ENCODE measurements around the gene THBS3. TPM values are rescaled to one million over a fixed set of nuclear protein-coding genes. Genes with fewer than 3 reads are reported as not detected.
A peak's percentile ranks its signal among the peaks of the same experiment; 100 is the strongest.

The THBS3 gene
- total and polyA plus RNA-seq, 2 of the 4 experiments (the other 2 are of a cell fraction): 15.1 to 30.4 TPM

DNA sequence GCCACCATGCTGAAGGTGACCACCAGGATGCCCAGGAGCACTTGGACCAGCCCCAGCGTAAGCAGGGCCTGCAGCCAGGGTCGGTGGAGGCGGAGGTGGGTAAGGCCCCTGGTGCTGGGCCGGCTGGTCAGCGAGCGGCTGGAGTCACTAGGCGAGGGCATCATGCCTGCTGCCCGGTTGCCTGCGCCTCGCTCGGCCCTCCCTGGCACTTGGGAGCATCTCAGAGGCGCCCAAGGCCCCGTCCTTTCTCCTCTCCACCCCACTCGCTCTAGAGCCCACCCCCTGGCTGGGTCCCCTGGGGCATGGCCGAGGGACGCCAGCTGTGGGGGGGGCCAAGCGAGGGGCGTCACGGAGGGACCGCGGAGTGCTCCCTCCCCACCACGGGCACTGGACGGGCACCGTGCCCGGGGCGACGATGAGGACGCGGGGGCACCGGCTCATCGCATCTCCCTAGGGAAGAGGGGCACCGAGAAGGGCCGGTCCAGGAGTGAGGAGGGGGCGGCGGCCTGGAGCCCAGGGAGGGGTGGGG lies 47.1 kb upstream of the THBS3 start:
- Histone ChIP-seq H2BK5ac (ENCODE audit: low read depth, low read length, poor library complexity, severe bottlenecking) (peak overlapping the region; percentile 77), H3K36me3 (ENCODE audit: control insufficient read depth, insufficient read depth, low read length) (peaks cover 15% of the 10 kb centered on the region), H3K14ac (replicated peaks; ENCODE audit: low read depth, low read length) (peak overlapping the region; percentile 71), H3K27ac (ENCODE audit: insufficient read depth, low read length) (peak overlapping the region; percentile 71), H3K18ac (ENCODE audit: low read depth, low read length) (peak overlapping the region; percentile 66), H2BK15ac (ENCODE audit: low read depth, low read length) (no peak overlapping the region), H3K27me3 (ENCODE audit: control insufficient read depth, insufficient read depth, low read length) (no peaks in the 10 kb centered on the region), H4K91ac (ENCODE audit: insufficient read depth, low read depth, low read length) (peak overlapping the region; percentile 47), H3K4ac (ENCODE audit: low read depth, low read length) (peak overlapping the region; percentile 92), H3K23ac (ENCODE audit: low read depth, low read length) (peak overlapping the region; percentile 94), H2AK9ac (replicated peaks; ENCODE audit: low read depth, low read length, poor library complexity) (peak overlapping the region; percentile 99), H3K56ac (ENCODE audit: extremely low read depth, insufficient read depth, low read length) (no peak overlapping the region), H2BK20ac (ENCODE audit: low read depth, low read length) (no peak overlapping the region), H3K4me1 (ENCODE audit: control insufficient read depth, insufficient read depth, low read length) (peaks cover 17% of the 10 kb centered on the region), H4K5ac (ENCODE audit: low read depth, low read length) (peak overlapping the region; percentile 94), H3K9me1 (ENCODE audit: insufficient read depth, low read length) (peaks cover 4% of the 10 kb centered on the region; the same call in 1 of the 2 replicates), H3K79me1 (ENCODE audit: low read depth in 1 of 2, low read length in 2 of 2) (peaks cover 12 to 42% of the 10 kb centered on the region in 2 experiments), H2AK5ac (ENCODE audit: low read depth, low read length) (peak overlapping the region; percentile 97), H4K20me1 (ENCODE audit: insufficient read depth, low read length) (no peaks in the 10 kb centered on the region), H3K9me3 (ENCODE audit: control insufficient read depth, insufficient read depth, low read length) (no peaks in the 10 kb centered on the region), H2AFZ (replicated peaks; ENCODE audit: low read length, poor library complexity) (peak overlapping the region; percentile 98), H2BK120ac (ENCODE audit: low read depth, low read length) (0 out of 2 replicates have a peak overlapping the region, but pooled peaks have one; percentile 10), H4K8ac (ENCODE audit: low read depth in 2 of 2, low read length in 2 of 2) (peak overlapping the region; percentile 17 to 87; a peak in 3 of 4 replicates), H3K4me2 (ENCODE audit: low read depth, low read length) (peak overlapping the region; percentile 100), H3K4me3 (ENCODE audit: insufficient read depth, low read depth, low read length) (peak overlapping the region; percentile 71), H3K9ac (ENCODE audit: low read depth, low read length) (peak overlapping the region; percentile 73)
- WGBS, 2 experiments (ENCODE audit: extremely low coverage in 2 of 2, insufficient read length in 1 of 2): 0% methylated on average over 1 of the region's 35 CpGs; no CpG with 5 or more reads in 1 of the 2 experiments
- TF ChIP-seq NFE2L2 (IDR thresholded peaks at IDR 0.05; ENCODE audit: low read depth, low read length): no peak
- TF ChIP-seq ELK1 (IDR thresholded peaks at IDR 0.05; ENCODE audit: borderline replicate concordance, low read depth, low read length): no peak
- TF ChIP-seq BHLHE40 (IDR thresholded peaks at IDR 0.05; ENCODE audit: low read depth, low read length): no peak
- TF ChIP-seq RCOR1 (IDR thresholded peaks at IDR 0.05; ENCODE audit: insufficient replicate concordance, low read length): no peak
- no peak for TF ChIP-seq SMC3 (IDR thresholded peaks at IDR 0.05; ENCODE audit: low read depth, low read length)
- no peak for TF ChIP-seq USF2 (IDR thresholded peaks at IDR 0.05; ENCODE audit: low read depth, low read length)
- no peak for TF ChIP-seq MAFK (IDR thresholded peaks at IDR 0.05; ENCODE audit: low read depth, low read length)
- TF ChIP-seq RAD21 (IDR thresholded peaks at IDR 0.05; ENCODE audit: low read length): no peak
- TF ChIP-seq MXI1 (IDR thresholded peaks at IDR 0.05; ENCODE audit: borderline replicate concordance, low read depth, low read length): no peak
- no peak for TF ChIP-seq RFX5 (IDR thresholded peaks at IDR 0.05; ENCODE audit: low read depth, low read length)
- TF ChIP-seq CHD1 (IDR thresholded peaks at IDR 0.05; ENCODE audit: low read depth, low read length): no peak
- TF ChIP-seq FOS (IDR thresholded peaks at IDR 0.05; ENCODE audit: low read depth, low read length): no peak
- TF ChIP-seq, protein P1, sequence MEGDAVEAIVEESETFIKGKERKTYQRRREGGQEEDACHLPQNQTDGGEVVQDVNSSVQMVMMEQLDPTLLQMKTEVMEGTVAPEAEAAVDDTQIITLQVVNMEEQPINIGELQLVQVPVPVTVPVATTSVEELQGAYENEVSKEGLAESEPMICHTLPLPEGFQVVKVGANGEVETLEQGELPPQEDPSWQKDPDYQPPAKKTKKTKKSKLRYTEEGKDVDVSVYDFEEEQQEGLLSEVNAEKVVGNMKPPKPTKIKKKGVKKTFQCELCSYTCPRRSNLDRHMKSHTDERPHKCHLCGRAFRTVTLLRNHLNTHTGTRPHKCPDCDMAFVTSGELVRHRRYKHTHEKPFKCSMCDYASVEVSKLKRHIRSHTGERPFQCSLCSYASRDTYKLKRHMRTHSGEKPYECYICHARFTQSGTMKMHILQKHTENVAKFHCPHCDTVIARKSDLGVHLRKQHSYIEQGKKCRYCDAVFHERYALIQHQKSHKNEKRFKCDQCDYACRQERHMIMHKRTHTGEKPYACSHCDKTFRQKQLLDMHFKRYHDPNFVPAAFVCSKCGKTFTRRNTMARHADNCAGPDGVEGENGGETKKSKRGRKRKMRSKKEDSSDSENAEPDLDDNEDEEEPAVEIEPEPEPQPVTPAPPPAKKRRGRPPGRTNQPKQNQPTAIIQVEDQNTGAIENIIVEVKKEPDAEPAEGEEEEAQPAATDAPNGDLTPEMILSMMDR (conservative IDR thresholded peaks at IDR 0.05; ENCODE audit: low read depth, low read length): no peak
- TF ChIP-seq CEBPB (IDR thresholded peaks at IDR 0.05; ENCODE audit: low read depth, low read length): no peak
- no peak for TF ChIP-seq POLR2A (IDR thresholded peaks at IDR 0.05; ENCODE audit: low read depth, low read length)
- no peak; the same call in 1 of the 2 replicates for TF ChIP-seq MAZ (IDR thresholded peaks at IDR 0.05; ENCODE audit: borderline replicate concordance, low read depth, low read length)
- BruUV-seq (replicated peaks): no TSS peak
- DNase-seq (no peak), ATAC-seq (ENCODE audit: low read depth) (peak; percentile 7)
- dilution Hi-C loops (cut with HindIII; ENCODE audit: low sequenced_read_pairs, unreplicated experiment) (no loop called here), in situ Hi-C loops (cut with MboI; ENCODE audit: low sequenced_read_pairs) (no loop called here), intact Hi-C loops (cut with micrococcal nuclease) (loop anchor here (5.0 kb wide), 1 partner anchor 338 kb away; no protein-coding TSS in a partner anchor)
- ChIA-PET POLR2A (ENCODE audit: unreplicated experiment) (no interaction called here), CTCF (interaction anchor here (0.6 kb wide), 1 partner anchor 725 kb away, joined by 3 read pairs; no protein-coding TSS in a partner anchor)
